GM23338 (cell line): Measurements from ENCODE around the gene ANKRD27.

Experiments
- CTCF ChIP-seq, 2 experiments: fragments of 200-600 bp in 1 of 2; sonication (generic) in 1 of 2; conservative IDR thresholded peaks; 2 replicates each; pipeline versions ENCODE4 v1.5.1 to v1.6.1; 2016 to 2017; ENCODE audit warnings: antibody characterized with exemption in 2 of 2, low read depth in 2 of 2, mild to moderate bottlenecking in 2 of 2, moderate library complexity in 1 of 2
- ETS1 ChIP-seq: IDR thresholded peaks from 2 replicates; pipeline ENCODE4 v1.6.1; 2016; ENCODE audit warnings: antibody characterized with exemption
- EZH2 ChIP-seq: fragments of 200-600 bp; sonication (generic); IDR thresholded peaks from one replicate; pipeline ENCODE4 v1.8.0; 2017; ENCODE audit warnings: antibody characterized with exemption, mild to moderate bottlenecking, low read depth; ENCODE audit not compliant: unreplicated experiment
- JUNB ChIP-seq: IDR thresholded peaks from one replicate; pipeline ENCODE4 v1.6.1; 2016; ENCODE audit warnings: antibody characterized with exemption; ENCODE audit not compliant: unreplicated experiment
- POLR2AphosphoS5 ChIP-seq: IDR thresholded peaks from 2 replicates; pipeline ENCODE4 v1.6.1; 2016; ENCODE audit warnings: antibody characterized with exemption, low read depth
- REST ChIP-seq: IDR thresholded peaks from one replicate; pipeline ENCODE4 v1.6.1; 2018; ENCODE audit warnings: antibody characterized with exemption; ENCODE audit not compliant: unreplicated experiment

GRCh38 chr19:32614916-32615315, 60.1 kb downstream of the ANKRD27 start:
- no peak for TF ChIP-seq REST
- TF ChIP-seq CTCF (conservative IDR thresholded peaks at IDR 0.05; ENCODE audit: low read depth in 2 of 2): no peak
- no peak for TF ChIP-seq EZH2
- no peak for TF ChIP-seq POLR2AphosphoS5
- TF ChIP-seq JUNB: no peak
- no peak for TF ChIP-seq ETS1
